ENCODE results near the gene CLPTM1L. TPM values are rescaled to one million over a fixed set of nuclear protein-coding genes. Genes with fewer than 3 reads are reported as not detected.

CLPTM1L gene
- total RNA-seq, 4 donors from 2014 or later: 149 to 215 (median 179) TPM

DNA sequence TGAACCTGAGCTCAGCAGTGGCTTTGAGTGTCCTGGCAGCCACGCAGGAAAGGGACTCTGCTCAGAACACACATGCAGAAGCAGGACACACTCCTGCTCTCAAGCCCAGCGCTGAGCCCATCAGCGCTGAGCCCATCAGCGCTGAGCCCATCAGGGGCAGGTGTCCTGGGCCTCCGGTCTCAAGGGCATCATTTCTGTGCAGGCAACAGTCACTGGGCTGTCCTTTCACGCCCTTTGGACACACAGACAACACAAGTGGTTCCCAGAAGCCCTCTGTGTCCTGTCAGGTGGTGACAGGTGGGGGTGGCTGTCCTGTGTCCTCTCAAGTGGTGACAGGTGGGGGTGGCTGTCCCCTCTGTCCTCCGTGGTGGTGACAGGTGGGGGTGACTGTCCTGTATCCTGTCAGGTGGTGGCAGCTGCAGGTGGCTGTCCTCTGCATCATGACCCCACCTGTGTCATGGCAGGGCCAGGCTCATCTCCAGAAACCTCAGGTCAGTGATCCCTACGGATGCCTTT, 39.0 kb upstream of the CLPTM1L start:
- WGBS, 2 donors: 82 to 90% methylated on average over 7 of the region's 8 CpGs
- intact Hi-C loops (cut with DNase I): loop anchor here (5.0 kb wide), 1 partner anchor 37 kb away; the partner anchor contains the start of gene CLPTM1L
- no peaks in the 10 kb centered on the region for H3K9me3 ChIP-seq

DNA sequence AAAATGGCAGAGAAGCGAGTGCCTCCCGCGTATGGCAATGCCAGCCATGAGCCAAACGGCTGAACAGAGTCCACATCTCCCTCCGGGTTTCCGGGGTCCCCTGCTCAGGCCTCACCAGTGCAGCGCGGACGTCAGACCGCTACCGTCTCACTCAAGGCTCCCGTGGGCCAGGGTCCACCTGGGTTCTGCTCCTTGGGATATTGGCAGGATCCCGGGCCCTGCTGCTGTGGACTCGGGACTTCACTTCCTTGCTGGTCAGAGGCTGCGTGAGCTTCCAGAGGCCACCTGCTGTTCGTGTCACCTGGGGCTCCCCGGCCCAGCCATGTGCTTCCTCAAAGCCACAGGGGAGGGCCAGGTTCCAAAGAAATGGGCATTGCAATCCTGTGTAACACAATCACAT, 38.4 kb upstream of the CLPTM1L start:
- no peaks in the 10 kb centered on the region for H3K27me3 ChIP-seq
- no peak for TF ChIP-seq POLR2A (IDR thresholded peaks at IDR 0.05)
- TF ChIP-seq, protein P1, sequence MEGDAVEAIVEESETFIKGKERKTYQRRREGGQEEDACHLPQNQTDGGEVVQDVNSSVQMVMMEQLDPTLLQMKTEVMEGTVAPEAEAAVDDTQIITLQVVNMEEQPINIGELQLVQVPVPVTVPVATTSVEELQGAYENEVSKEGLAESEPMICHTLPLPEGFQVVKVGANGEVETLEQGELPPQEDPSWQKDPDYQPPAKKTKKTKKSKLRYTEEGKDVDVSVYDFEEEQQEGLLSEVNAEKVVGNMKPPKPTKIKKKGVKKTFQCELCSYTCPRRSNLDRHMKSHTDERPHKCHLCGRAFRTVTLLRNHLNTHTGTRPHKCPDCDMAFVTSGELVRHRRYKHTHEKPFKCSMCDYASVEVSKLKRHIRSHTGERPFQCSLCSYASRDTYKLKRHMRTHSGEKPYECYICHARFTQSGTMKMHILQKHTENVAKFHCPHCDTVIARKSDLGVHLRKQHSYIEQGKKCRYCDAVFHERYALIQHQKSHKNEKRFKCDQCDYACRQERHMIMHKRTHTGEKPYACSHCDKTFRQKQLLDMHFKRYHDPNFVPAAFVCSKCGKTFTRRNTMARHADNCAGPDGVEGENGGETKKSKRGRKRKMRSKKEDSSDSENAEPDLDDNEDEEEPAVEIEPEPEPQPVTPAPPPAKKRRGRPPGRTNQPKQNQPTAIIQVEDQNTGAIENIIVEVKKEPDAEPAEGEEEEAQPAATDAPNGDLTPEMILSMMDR (IDR thresholded peaks at IDR 0.05): no peak
- H3K9me3 ChIP-seq: no peaks in the 10 kb centered on the region
- H3K4me3 ChIP-seq (replicated peaks in 1 of 3): no peak overlapping the region
- H3K36me3 ChIP-seq: no peaks in the 10 kb centered on the region
- 77% methylated on average over 7 to 17 of the region's 17 CpGs for WGBS, 2 donors
- peaks cover 4 to 22% of the 10 kb centered on the region in 2 donors for H3K4me1 ChIP-seq
- no peak overlapping the region for H3K27ac ChIP-seq
- no peak for DNase-seq
- intact Hi-C loops (cut with DNase I): loop anchor here (5.0 kb wide), 1 partner anchor 36 kb away; the partner anchor contains the start of gene CLPTM1L

More for the DNA sequence above, 39.0 kb upstream of the CLPTM1L start:
- TF ChIP-seq POLR2A (IDR thresholded peaks at IDR 0.05): no peak
- TF ChIP-seq, protein P1 (IDR thresholded peaks at IDR 0.05): no peak
- Histone ChIP-seq H3K4me3 (replicated peaks in 1 of 3) (no peak overlapping the region), H3K27me3 (no peaks in the 10 kb centered on the region), H3K27ac (no peak overlapping the region), H3K4me1 (peaks cover 4 to 22% of the 10 kb centered on the region in 2 donors), H3K36me3 (no peaks in the 10 kb centered on the region)
- DNase-seq: no peak

DNA sequence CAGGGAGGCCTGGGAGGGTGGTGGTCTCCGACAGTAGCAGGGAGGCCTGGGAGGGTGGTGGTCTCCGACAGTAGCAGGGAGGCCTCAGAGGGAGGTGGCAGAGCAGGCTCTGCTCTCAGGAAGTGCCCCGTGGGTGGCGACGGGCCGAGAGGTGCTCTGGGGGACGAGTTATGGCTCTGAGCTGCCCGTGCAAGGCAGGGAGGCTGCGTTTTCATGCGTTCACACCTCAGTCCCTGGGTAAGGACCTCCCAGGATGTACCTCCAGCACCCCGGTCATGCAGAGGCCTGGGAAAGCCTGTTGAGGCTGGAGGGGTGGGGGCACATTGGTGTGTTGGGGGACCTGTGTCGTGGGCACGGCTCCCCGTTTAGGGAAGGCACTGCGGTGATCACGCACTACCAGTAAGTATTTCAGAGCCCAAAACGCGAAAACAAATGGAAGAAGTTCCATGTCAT, 37.4 kb upstream of the CLPTM1L start:
- Histone ChIP-seq H3K4me3 (replicated peaks in 1 of 3) (no peak overlapping the region), H3K27ac (no peak overlapping the region), H3K9me3 (no peaks in the 10 kb centered on the region), H3K27me3 (no peaks in the 10 kb centered on the region), H3K4me1 (peaks cover 4 to 22% of the 10 kb centered on the region in 2 donors), H3K36me3 (no peaks in the 10 kb centered on the region)
- intact Hi-C loops (cut with DNase I): loop anchor here (5.0 kb wide), 1 partner anchor 35 kb away; the partner anchor contains the start of gene CLPTM1L
- TF ChIP-seq, protein P1 (IDR thresholded peaks at IDR 0.05): no peak
- TF ChIP-seq POLR2A (IDR thresholded peaks at IDR 0.05): no peak
- DNase-seq: no peak
- WGBS, 2 donors: 93 to 94% methylated on average over 15 to 18 of the region's 18 CpGs

DNA sequence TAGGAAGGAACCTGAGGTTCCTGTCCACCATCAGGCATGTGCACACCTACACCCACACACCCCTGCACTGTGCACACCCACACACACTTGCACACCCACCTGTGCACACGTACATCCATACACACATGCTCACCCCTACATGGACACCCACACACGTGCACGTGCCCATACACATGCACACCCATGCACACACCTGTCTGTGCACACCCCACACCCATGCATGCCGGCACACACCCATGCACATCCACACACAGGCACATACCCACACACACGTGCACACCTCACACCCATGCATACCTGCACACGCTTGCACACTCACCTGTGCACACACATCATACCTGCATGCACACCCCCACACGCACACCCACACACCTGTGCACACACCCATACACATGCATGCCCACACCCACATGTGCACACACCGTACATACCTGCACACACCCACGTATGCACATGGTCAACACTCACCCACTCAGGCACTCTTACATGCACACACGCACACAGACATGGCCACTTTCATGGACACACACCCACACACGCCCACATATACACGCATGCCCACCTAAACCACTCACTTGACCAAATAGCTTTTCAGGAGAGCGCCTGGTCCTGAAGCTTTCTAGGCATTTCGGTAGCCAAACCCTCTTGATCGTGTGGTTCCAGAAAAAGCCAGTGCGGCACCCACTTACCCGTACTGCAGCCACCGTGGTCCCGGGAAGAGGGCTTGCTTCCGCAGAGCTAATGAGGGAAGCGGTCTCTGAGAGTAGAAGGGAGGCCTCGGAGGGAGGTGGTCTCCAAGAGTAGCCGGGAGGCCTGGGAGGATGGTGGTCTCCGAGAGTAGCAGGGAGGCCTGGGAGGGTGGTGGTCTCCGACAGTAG, 36.7 kb upstream of the CLPTM1L start:
- H3K27me3 ChIP-seq: no peaks in the 10 kb centered on the region
- intact Hi-C loops (cut with DNase I): loop anchor here (5.0 kb wide), 1 partner anchor 34 kb away; the partner anchor contains the start of gene CLPTM1L
- WGBS, 2 donors: 91 to 93% methylated on average over 25 of the region's 25 CpGs

More for the DNA sequence above, 36.7 kb upstream of the CLPTM1L start:
- TF ChIP-seq POLR2A (IDR thresholded peaks at IDR 0.05): no peak
- TF ChIP-seq, protein P1 (IDR thresholded peaks at IDR 0.05): no peak
- no peak for DNase-seq
- H3K4me3 ChIP-seq (replicated peaks in 1 of 3): no peak overlapping the region
- no peak overlapping the region for H3K27ac ChIP-seq
- H3K9me3 ChIP-seq: no peaks in the 10 kb centered on the region
- peaks cover 2 to 15% of the 10 kb centered on the region in 2 donors for H3K4me1 ChIP-seq
- H3K36me3 ChIP-seq: no peaks in the 10 kb centered on the region
